ENCODE data around the gene NAALADL2.

The NAALADL2 gene

GRCh38 chr3:175297216-175297615, 438.1 kb downstream of the NAALADL2 start:
- FAIRE-seq = no peak
- no peak for DNase-seq (ENCODE audit: low spot score)

DNA sequence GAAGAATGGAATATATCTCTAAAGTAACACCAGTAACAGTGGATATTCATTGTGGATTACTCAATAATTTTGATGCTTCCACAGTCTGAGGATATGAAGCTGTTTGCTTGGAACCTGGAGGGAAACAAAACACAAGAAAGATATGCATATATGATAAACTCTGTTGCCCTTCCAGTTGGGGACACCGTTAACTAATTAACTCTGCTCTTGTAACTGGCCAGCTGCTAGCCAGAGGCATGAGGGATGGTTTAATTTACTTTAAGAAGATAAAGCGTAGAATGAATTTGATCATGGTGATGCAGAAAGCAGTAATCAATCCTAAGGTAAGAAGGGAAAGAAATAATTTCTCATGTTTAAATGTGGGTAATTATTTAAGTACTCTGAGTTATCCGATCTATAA, 442.6 kb downstream of the NAALADL2 start:
- no peak for DNase-seq (ENCODE audit: low spot score)
- no peak for FAIRE-seq

DNA sequence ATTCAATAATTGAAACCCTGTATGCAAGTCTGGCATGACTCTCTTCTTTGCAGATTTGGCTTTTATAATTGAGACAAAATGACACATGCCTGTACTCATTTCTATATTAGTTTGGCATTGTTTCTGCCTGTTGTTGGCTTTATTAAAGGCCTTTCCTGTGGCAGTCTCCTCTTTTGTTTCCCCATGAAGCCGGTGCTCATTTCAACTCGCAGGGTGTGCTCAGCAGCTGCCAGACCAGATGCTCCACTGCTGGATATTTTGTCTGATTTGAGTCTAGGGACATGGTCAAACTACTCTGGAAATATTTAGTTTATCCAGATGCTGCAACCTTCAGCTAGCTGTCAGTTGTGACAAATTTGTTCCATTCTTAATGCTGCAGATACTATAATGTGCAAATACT, 445.3 kb downstream of the NAALADL2 start:
- FAIRE-seq (no peak), DNase-seq (ENCODE audit: low spot score) (no peak)

- DNase-seq (ENCODE audit: low spot score) = no peak
- FAIRE-seq = no peak
Observed at GRCh38 chr3:175307642-175308041, 448.5 kb downstream of the NAALADL2 start.

GRCh38 chr3:175308097-175308496, 449.0 kb downstream of the NAALADL2 start:
- FAIRE-seq = no peak
- DNase-seq (ENCODE audit: low spot score) = no peak

DNA sequence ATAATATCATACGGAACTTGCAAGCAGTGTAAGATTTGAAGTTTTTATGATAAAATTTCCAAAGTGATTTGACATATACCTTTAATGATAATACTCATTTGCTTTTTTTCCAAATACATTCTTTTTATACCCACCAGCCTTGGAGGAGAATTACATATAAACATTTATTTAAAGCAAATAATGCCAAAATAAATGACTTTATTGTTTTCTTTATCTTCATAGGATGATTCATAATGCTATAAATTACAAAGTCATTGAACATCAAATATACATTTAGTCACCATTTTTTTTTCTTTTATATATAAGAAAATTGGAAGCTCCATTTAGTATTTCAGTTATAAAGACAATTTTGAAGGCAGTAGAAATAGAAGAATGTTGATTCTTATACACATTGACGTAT, 450.9 kb downstream of the NAALADL2 start:
- DNase-seq (ENCODE audit: low spot score) = no peak
- no peak for FAIRE-seq

DNA sequence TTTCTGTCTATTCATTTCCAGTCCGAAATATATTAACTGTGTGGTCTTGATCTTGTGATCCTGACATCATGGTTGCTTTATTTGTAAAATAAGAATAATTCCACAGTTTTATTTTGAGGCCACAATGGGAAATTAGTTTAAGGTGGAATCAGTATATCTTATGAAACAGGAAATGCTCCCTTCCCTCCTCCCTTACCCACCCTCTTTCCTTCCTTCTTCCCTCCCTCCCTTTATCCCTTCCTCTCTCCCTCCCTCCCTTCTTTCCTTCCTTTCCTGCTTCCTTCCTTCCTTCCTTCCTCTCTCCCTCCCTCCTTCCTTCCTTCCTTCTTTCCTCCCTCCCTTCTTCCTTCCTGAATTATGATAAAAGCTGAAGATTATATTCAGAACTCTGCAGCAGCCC, 452.3 kb downstream of the NAALADL2 start:
- FAIRE-seq (no peak), DNase-seq (ENCODE audit: low spot score) (no peak)

GRCh38 chr3:175311946-175312345, 452.8 kb downstream of the NAALADL2 start:
- DNase-seq (ENCODE audit: low spot score) (no peak), FAIRE-seq (no peak)

- FAIRE-seq (no peak), DNase-seq (ENCODE audit: low spot score) (no peak)
Observed at GRCh38 chr3:175312791-175313190, 453.7 kb downstream of the NAALADL2 start.

- DNase-seq (ENCODE audit: low spot score) = no peak
- no peak for FAIRE-seq
Observed at GRCh38 chr3:175316799-175317198, 457.7 kb downstream of the NAALADL2 start.

GRCh38 chr3:175325440-175325839, 466.3 kb downstream of the NAALADL2 start:
- FAIRE-seq (no peak), DNase-seq (ENCODE audit: low spot score) (no peak)

DNA sequence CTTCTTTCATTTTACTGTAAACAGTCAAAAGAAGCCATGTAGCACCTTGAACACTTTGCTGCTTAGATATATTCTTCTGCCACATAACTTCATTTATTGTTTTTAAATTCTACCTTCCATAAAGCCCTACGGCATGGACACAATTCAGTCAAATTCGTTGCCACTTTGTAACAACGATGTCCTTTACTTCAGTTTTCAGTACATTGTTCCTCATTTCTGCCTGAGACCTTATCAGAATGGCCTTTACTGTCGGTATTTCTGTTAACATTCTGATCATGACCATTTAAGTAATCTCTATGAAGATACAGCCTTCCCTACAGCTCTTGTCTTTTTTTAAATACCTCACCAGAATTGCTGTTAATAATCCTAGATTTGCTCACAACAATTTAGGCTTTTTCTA, 466.9 kb downstream of the NAALADL2 start:
- FAIRE-seq (no peak), DNase-seq (ENCODE audit: low spot score) (no peak)

DNA sequence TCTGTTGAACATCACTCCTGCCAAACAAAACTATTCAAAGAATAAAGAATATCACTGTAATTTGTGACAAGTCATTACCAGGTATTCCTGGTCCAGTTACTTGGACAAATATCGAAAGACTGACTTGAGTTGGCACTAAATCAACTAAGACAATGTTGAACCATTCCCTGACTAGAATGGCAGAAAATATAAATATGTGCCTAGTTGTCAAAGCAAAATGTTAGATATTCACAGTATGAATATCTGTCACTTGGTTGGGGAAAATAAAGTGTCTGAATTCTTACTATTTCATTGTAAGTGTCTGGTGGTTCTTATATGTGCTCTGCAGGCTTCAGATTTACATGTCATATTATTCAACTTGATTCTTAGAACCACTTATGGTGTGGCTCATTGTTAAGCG, 470.2 kb downstream of the NAALADL2 start:
- FAIRE-seq = no peak
- no peak for DNase-seq (ENCODE audit: low spot score)

GRCh38 chr3:175335229-175335628, 476.1 kb downstream of the NAALADL2 start:
- FAIRE-seq (no peak), DNase-seq (ENCODE audit: low spot score) (no peak)

DNA sequence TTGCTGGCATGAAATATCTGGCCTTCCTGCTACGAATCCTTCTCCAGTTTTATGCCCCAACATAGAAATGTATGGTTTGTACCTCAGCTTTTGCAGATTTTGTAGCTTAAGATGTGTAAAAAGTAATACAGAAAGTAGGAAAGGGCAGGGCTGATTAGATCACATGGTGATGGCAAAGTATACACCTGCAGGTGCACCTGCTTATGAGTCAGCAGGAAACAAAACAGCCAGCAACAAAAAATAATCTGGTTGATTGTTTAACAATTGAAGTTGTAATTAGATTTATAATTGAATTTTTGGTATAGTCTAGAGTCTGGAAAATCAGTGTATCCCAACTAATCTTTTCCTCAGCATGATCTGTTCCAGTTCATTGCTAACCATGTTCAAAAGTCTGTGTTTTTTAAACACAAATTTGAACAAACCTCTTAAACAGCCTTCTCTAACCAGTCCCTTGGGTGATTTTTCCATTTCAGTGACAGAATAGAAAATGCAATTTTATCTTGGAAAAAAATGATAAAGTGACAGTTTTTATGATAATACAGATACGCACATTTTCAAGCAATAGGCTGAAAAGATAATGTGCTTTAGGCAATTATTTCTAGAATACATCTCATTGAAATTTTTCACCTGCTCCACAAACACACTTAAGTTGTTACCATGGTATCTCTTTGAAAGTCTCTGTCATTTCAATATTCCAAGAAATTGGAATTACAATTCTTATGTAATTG, 477.4 kb downstream of the NAALADL2 start:
- DNase-seq (ENCODE audit: low spot score) (no peak), FAIRE-seq (no peak)

DNA sequence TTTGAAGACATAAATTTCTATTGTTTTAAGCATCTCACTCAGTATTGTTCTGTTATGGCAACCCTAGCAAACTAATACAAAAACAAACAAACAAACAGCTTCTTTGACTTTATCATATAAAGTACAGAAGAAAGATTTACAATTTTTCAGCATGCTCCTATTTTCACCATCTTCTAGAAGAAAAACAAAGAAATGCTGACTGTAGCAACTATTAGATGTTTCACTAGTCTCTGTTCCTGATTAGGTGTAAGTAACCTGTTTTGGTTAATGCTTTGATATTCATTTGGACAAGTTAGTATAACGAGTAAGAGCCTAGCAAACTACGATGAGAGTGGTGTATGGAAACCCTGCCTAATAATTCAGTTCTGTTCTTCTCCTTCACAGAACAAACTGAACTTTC, 478.5 kb downstream of the NAALADL2 start:
- FAIRE-seq = no peak
- no peak for DNase-seq (ENCODE audit: low spot score)

GRCh38 chr3:175338775-175339535, 479.8 kb downstream of the NAALADL2 start:
- no peak for FAIRE-seq
- peak; percentile 9 for DNase-seq (ENCODE audit: low spot score)

DNA sequence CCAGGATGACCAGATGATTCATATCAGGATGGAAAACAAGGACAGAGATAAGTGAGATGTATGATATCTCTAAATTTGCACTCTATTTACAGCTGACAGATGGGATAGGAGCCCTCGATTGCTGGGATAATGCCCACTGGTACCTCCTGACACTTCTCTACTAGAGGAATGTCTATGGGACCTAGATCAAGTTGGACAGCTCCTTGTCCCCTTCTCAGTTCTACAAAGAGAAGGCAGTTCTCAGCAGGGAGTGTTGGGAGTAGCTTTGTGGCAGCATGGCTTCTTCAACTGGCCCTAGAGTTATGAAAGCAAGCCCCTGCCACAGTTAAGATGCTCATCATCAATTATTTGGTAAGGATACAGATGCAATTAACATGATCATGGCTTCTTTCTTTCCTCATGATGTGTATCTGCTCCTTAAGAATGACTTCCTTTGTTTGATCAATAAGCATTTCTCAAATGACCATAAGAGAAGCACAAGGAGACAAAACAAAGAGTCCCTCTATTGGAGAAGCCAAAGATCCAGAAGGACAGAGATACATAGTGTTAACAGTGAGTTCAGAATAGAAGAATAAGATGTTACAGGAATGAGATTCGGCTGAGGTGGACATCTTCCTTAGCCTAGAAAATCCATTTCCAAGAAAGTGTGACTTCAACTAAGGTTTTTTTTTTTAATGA, 481.3 kb downstream of the NAALADL2 start:
- no peak for FAIRE-seq
- DNase-seq (ENCODE audit: low spot score) = no peak

DNA sequence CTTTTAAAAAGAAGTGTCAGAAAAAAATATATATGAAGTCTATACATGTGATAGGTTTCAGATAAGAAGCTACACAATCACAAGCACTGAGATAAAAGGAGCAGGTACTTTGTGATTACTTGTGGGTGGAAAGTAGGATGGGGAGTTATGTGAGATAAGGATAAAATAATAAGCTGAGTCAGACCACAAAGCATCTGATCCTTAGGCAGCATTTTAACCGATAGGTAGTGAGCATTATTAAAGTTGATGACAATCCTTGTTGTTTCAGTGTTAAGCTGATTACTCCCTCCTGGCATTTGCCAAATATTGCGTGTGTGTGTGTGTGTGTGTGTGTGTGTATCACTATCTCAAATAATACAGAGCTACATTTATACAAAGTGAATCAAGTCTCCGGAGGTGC, 483.1 kb downstream of the NAALADL2 start:
- FAIRE-seq (no peak), DNase-seq (ENCODE audit: low spot score) (no peak)

DNA sequence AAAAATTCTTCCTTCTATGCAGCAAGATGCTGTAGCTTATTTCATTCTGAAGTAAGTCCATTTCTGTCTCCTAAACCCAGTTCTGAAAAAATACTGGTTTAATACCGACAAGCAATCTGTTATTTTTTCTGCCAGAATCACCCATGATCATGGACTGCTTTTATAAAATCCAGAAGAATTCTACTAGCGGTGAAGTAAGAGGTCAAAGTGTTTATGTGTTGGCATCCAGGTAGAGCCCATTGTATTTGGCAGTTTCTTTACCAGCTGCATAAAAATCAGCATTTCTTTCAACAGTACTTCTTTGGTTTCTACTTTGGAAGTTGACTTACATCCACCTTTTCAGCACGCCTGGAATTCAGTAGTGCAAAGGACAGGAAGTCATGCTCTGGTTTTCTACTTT, 484.8 kb downstream of the NAALADL2 start:
- DNase-seq (ENCODE audit: low spot score) (no peak), FAIRE-seq (no peak)

GRCh38 chr3:175346573-175347356, 487.6 kb downstream of the NAALADL2 start:
- DNase-seq (ENCODE audit: low spot score) (peak; percentile 38), FAIRE-seq (no peak)

DNA sequence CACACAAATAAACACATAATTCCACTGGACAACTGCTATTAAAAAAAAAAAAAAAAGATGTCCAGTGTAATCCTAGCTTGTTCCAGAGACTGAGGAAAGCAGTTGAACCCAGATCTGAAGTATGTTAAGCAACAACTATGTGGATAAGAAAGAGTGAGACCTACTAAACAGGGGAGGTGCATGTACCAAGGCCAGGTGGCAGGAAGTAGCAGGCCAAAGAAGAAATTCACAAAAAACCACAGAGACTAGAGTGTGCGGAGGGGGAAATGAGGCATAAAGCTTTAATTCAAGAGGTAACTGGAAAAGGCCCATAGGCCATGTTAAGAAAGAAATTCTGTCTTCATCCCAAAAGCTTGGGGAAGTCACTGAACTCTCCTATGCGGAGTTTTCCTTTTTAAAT, 490.0 kb downstream of the NAALADL2 start:
- DNase-seq (ENCODE audit: low spot score) (no peak), FAIRE-seq (no peak)
